PFSK-1 (cell line): ENCODE results near the gene MBNL3.

Experiments used
- FOXP2 ChIP-seq: optimal IDR thresholded peaks from 2 replicates; pipeline ENCODE3; 2011; ENCODE audit warnings: borderline replicate concordance, control low read depth, inconsistent platforms; ENCODE audit not compliant: insufficient read depth; ENCODE audit errors: extremely low read length, extremely low read depth
- POLR2AphosphoS5 ChIP-seq: IDR thresholded peaks from 2 replicates; pipeline ENCODE4 v1.6.1; 2012; ENCODE audit warnings: low read depth, mild to moderate bottlenecking, control low read depth, low read length, moderate library complexity
- REST ChIP-seq, 2 experiments: IDR thresholded peaks; 2 replicates each; pipeline versions ENCODE4 v1.6.1 to v1.8.0; 2011 to 2012; ENCODE audit warnings: low read depth in 2 of 2, low read length in 2 of 2, control low read depth in 1 of 2, inconsistent platforms in 1 of 2, mild to moderate bottlenecking in 1 of 2, moderate library complexity in 1 of 2; ENCODE audit not compliant: insufficient read depth in 1 of 2
- SIN3A ChIP-seq: IDR thresholded peaks from 2 replicates; pipeline ENCODE4 v1.6.1; 2012; ENCODE audit warnings: mild to moderate bottlenecking, low read length, moderate library complexity, borderline replicate concordance; ENCODE audit not compliant: insufficient read depth
- TAF1 ChIP-seq: IDR thresholded peaks from 2 replicates; pipeline ENCODE4 v1.6.1; 2012; ENCODE audit warnings: low read length, control low read depth, borderline replicate concordance; ENCODE audit not compliant: insufficient read depth

Gene MBNL3

GRCh38 chrX:132331000-132331399, 157.8 kb downstream of the MBNL3 start:
- TF ChIP-seq TAF1 (no peak), REST (IDR thresholded peaks at IDR 0.05; ENCODE audit: insufficient read depth in 1 of 2, low read depth in 2 of 2, low read length in 2 of 2) (no peak), FOXP2 (no peak), POLR2AphosphoS5 (no peak), SIN3A (no peak)

GRCh38 chrX:132330156-132330729, 158.6 kb downstream of the MBNL3 start:
- TF ChIP-seq SIN3A (no peak), POLR2AphosphoS5 (no peak), TAF1 (no peak), FOXP2 (no peak), REST (IDR thresholded peaks at IDR 0.05; ENCODE audit: insufficient read depth in 1 of 2, low read depth in 2 of 2, low read length in 2 of 2) (no peak)
